Common myeloid progenitor, CD34-positive (primary cell): ENCODE measurements around the gene ANO1.

Experiments used
- CTCF ChIA-PET: fragments of 350-600 bp; sonication (Branson Sonifier 250); formaldehyde crosslinking; loops from one replicate; lab custom pipeline; 2021; ENCODE audit warnings: antibody characterized with exemption; lab: Charles Lee
- POLR2A ChIA-PET: fragments of 350-600 bp; sonication (Branson Sonifier 250); formaldehyde crosslinking; loops from one replicate; lab custom pipeline; 2021; ENCODE audit warnings: antibody characterized with exemption; lab: Charles Lee
- DNase-seq, 3 donors: peaks; one replicate each; pipeline versions ENCODE4 v3.0.0 to v3.0.0-alpha.2; 2013
- H3K27ac ChIP-seq, 2 experiments: 1 replicate in 1 of 2; 2 replicates in 1 of 2; pipeline ENCODE4 v1.7.0; 2013; ENCODE audit warnings: inconsistent platforms in 2 of 2, low read length in 2 of 2, mild to moderate bottlenecking in 2 of 2, low read depth in 1 of 2, moderate library complexity in 1 of 2; ENCODE audit not compliant: severe bottlenecking in 2 of 2, insufficient read depth in 1 of 2, poor library complexity in 1 of 2
- H3K27me3 ChIP-seq, 5 experiments: replicated peaks in 2 of 5; 1 replicate in 3 of 5; 2 replicates in 2 of 5; pipeline versions ENCODE4 v1.6.1 to v1.7.0; 2013; ENCODE audit warnings: low read length in 4 of 5, mild to moderate bottlenecking in 2 of 5, moderate library complexity in 2 of 5, inconsistent platforms in 1 of 5; ENCODE audit not compliant: insufficient read depth in 5 of 5, control insufficient read depth in 4 of 5
- H3K36me3 ChIP-seq, 4 experiments: 1 replicate in 2 of 4; 2 replicates in 2 of 4; pipeline versions ENCODE4 v1.6.1 to v1.7.0; 2013; ENCODE audit warnings: low read length in 3 of 4, control low read depth in 1 of 4, mild to moderate bottlenecking in 1 of 4; ENCODE audit not compliant: control insufficient read depth in 4 of 4, insufficient read depth in 4 of 4
- H3K4me1 ChIP-seq, 4 experiments: 1 replicate in 3 of 4; 2 replicates in 1 of 4; pipeline versions ENCODE4 v1.6.1 to v1.7.1; 2013; ENCODE audit warnings: low read length in 3 of 4, mild to moderate bottlenecking in 3 of 4, control low read depth in 1 of 4, inconsistent platforms in 1 of 4, moderate library complexity in 1 of 4; ENCODE audit not compliant: control insufficient read depth in 4 of 4, insufficient read depth in 4 of 4; ENCODE audit errors: control extremely low read depth in 1 of 4
- H3K4me3 ChIP-seq, 7 experiments: 1 replicate in 4 of 7; 2 replicates in 3 of 7; pipeline versions ENCODE4 v1.5.1 to v1.7.0; 2013; ENCODE audit warnings: mild to moderate bottlenecking in 7 of 7, low read length in 6 of 7, moderate library complexity in 6 of 7, inconsistent platforms in 2 of 7, low read depth in 2 of 7, control low read depth in 1 of 7; ENCODE audit not compliant: insufficient read depth in 4 of 7, control insufficient read depth in 1 of 7; ENCODE audit errors: extremely low read depth in 1 of 7
- H3K9me3 ChIP-seq, 5 experiments: 1 replicate in 4 of 5; 2 replicates in 1 of 5; pipeline versions ENCODE4 v1.6.1 to v1.7.1; 2013; ENCODE audit warnings: low read length in 4 of 5, mild to moderate bottlenecking in 2 of 5, inconsistent platforms in 1 of 5, low read depth in 1 of 5, moderate library complexity in 1 of 5; ENCODE audit not compliant: control insufficient read depth in 4 of 5, insufficient read depth in 2 of 5; ENCODE audit errors: control extremely low read depth in 1 of 5
- WGBS: methylation state at CpG from one replicate; pipeline ENCODE4 v1.1.5; 2013; ENCODE audit not compliant: insufficient coverage; 5-methylcytosine and 5-hydroxymethylcytosine counted together

Gene ANO1

DNA sequence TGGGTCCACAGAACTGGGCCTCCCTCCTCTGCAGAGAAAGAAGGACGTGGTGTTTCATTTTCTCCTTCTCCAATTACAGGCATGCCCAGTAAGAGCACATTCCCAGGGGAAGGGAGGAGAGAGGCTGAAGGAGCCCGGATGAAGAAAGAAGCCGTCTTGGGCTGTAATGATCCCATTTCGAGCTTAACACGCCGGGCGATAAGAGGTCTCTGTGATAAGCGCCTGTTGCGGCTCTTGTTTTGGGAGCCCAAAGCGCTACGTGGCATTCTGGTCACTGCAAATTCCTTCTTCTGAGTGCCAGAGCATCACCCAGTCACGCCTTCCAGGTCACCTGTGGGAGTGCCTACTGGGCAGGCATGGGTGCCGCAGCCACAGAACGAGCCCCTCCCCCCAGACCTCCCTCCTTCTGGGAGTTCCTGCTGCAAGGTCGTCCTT lies 57.5 kb downstream of the ANO1 start:
- Histone ChIP-seq H3K36me3 (no peaks in the 10 kb centered on the region), H3K4me1 (no peaks in the 10 kb centered on the region), H3K27ac (no peak overlapping the region), H3K4me3 (no peak overlapping the region), H3K27me3 (peaks cover 0 to 33% (median 3%) of the 10 kb centered on the region in 5 experiments), H3K9me3 (no peaks in the 10 kb centered on the region)
- POLR2A ChIA-PET: no interaction called here
- WGBS: 78% methylated on average over 15 of the region's 15 CpGs
- DNase-seq: no peak
- CTCF ChIA-PET: no interaction called here

DNA sequence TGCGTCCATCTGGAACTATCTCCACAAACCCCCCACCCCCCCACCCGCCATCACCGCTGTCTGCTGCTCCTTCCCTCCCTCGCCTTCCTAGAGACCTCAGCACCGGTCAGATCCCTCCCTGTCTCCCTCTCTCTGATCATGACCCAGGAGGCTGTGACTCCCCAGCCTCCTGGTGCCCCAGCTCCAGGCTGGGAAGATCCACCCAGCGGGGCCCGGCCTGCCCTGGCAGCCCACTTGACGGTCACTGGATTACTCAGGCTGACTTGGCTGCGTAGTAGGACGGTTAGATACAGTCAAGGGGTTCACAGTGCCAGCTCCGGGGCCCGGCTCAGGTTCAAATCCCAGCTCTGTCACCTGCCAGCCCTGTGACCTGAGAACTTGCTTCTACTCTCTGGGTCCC lies 59.3 kb downstream of the ANO1 start:
- no peaks in the 10 kb centered on the region for H3K9me3 ChIP-seq
- WGBS: 87% methylated on average over 3 of the region's 12 CpGs
- peaks cover 0 to 5% (median under 1%) of the 10 kb centered on the region in 4 experiments for H3K4me1 ChIP-seq
- H3K27ac ChIP-seq: no peak overlapping the region
- DNase-seq: no peak
- POLR2A ChIA-PET: no interaction called here
- peaks cover 0 to 51% (median 17%) of the 10 kb centered on the region in 5 experiments for H3K27me3 ChIP-seq
- no peak overlapping the region for H3K4me3 ChIP-seq
- CTCF ChIA-PET: no interaction called here
- no peaks in the 10 kb centered on the region for H3K36me3 ChIP-seq

DNA sequence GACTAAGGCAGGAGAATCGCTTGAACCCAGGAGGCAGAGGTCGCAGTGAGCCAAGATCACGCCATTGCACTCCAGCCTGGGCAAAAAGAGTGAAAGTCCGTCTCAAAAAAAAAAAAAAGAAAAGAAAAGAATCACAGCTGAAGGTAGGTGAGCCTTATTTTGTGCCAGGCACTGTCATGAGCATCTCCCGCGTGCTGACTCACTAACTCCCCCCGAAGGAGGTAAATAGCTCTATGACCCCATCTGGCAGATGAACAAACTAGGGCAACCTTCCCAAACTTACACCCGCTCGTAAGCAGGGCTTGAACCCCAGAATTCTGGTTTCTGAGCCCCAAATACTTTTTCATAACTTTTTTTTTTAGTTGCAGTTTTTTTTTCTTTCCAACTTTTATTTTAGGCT lies 60.3 kb downstream of the ANO1 start:
- DNase-seq: no peak
- H3K27me3 ChIP-seq: peaks cover 0 to 61% (median 21%) of the 10 kb centered on the region in 5 experiments
- H3K4me1 ChIP-seq: peaks cover 0 to 5% (median under 1%) of the 10 kb centered on the region in 4 experiments
- ChIA-PET CTCF (no interaction called here), POLR2A (no interaction called here)
- H3K4me3 ChIP-seq: no peak overlapping the region
- no peaks in the 10 kb centered on the region for H3K36me3 ChIP-seq
- 90% methylated on average over 8 of the region's 9 CpGs for WGBS
- H3K27ac ChIP-seq: no peak overlapping the region
- no peaks in the 10 kb centered on the region for H3K9me3 ChIP-seq

DNA sequence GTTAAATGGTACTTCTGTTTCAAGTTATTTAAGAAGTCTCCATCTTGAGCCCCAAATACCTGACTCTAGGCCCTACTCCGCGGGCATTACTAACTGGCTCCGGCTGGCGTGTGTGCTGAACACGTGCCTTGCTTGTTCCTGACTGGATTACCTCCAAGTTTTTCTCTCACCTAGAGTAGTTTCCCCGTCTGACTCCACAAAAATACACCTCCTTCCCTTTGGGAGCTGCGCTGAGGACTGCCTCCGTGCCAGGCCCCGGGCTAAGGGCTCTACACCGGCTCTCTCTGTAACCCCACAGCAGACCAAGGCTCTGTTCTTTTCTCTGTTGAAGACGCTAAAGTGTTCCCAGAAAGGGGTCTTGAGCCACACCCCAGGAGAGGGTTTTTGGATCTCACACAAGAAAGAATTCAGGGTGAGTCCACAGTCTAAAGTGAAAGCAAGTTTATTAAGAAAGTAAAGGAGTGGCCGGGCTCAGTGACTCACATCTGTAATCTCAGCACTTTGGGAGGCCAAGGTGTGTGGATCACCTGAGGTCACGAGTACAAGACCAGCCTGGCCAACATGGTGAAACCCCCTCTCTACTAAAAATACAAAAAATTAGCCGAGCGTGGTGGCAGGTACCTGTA lies 61.8 kb downstream of the ANO1 start:
- POLR2A ChIA-PET: no interaction called here
- peaks cover 0 to 5% (median under 1%) of the 10 kb centered on the region in 4 experiments for H3K4me1 ChIP-seq
- peaks cover 0 to 61% (median 21%) of the 10 kb centered on the region in 5 experiments for H3K27me3 ChIP-seq
- H3K4me3 ChIP-seq: no peak overlapping the region
- CTCF ChIA-PET: no interaction called here
- DNase-seq: no peak
- H3K9me3 ChIP-seq: no peaks in the 10 kb centered on the region
- H3K36me3 ChIP-seq: no peaks in the 10 kb centered on the region
- no peak overlapping the region for H3K27ac ChIP-seq
- 97% methylated on average over 10 of the region's 15 CpGs for WGBS

DNA sequence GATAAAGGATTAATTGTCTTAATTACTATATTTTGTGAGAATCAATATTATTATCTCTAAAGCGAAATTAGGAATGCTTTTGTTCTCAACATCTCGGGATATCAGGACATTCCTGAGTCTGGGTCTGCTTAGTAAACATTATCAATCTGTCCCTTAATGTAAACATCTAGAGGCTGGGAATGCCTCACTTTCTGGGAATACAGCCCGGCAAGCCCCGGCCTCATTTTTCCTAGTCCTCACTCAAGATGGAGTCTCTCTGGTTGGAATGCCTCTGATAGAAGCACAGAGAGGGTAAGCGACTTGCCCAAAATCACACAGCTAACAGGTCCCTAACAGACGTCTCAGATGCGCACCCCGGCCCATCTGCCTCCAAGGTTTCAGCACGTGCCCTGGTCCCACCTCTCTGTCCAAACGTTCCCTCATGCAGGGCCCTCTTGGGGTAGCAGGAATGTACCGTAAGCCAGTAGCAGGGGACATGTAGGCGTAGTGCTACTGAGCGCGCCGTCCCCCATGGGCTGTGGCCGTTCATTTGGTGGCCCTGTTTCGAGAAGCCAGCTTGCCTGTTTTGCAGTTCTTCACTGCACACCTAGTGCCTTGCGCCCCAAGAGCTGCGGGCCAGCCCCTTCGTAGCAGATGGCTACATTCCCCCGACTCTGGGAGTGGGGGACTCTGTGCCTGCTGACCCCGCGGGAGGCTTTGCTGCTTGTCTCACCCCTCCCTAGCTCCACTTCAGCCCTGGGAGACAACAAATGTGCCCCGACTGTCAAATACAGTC lies 62.8 kb downstream of the ANO1 start:
- H3K27ac ChIP-seq: no peak overlapping the region
- no peak for DNase-seq
- 47% methylated on average over 20 of the region's 24 CpGs for WGBS
- H3K27me3 ChIP-seq: peaks cover 0 to 63% (median 21%) of the 10 kb centered on the region in 5 experiments
- ChIA-PET CTCF (no interaction called here), POLR2A (no interaction called here)
- H3K4me3 ChIP-seq: no peak overlapping the region
- no peaks in the 10 kb centered on the region for H3K9me3 ChIP-seq
- no peaks in the 10 kb centered on the region for H3K36me3 ChIP-seq
- peaks cover 0 to 5% (median under 1%) of the 10 kb centered on the region in 4 experiments for H3K4me1 ChIP-seq

DNA sequence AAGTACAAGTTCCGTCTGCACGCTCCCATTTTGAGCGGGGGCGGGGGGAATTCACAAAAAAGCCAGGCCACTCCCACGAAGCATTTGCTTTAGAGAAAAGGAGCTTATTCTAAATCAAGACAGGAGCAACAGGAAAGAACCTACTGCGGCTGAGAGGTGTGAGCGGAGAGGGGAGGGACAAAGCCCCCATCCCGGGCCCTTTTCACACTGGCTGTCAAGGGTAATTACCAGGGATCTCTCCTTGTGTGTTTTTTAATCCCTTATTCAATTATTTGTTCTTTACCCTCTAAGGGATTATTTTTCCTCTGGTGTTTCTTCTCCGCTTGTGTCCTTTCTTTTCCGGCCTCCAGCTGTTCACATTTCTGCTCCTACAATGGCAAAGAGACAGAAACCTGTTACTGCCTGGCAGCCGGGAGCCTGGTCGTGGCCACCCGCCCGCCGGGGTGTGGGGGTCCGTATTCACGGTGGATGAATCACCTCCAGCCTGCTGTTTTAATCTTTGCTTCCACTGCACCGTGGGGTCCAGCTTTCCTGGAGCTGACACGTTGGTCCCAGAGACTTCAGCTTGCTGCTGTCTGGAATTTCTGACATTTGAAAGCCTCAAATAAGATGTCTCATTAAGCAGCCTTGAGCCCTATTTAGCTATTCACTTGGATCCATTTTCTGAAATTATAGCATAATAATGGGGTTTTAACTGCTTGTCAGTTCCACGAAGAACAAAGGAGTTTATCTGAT lies 63.5 kb downstream of the ANO1 start:
- ChIA-PET CTCF (interaction anchor here (0.9 kb wide), 1 partner anchor 19 kb away, joined by 3 read pairs; no protein-coding TSS in a partner anchor), POLR2A (no interaction called here)
- peaks cover 0 to 69% (median 26%) of the 10 kb centered on the region in 5 experiments for H3K27me3 ChIP-seq
- peaks cover 0 to 5% (median under 1%) of the 10 kb centered on the region in 4 experiments for H3K4me1 ChIP-seq
- H3K36me3 ChIP-seq: no peaks in the 10 kb centered on the region
- H3K9me3 ChIP-seq: no peaks in the 10 kb centered on the region
- WGBS: 11% methylated on average over 19 of the region's 20 CpGs
- no peak overlapping the region for H3K4me3 ChIP-seq
- DNase-seq: peak in 1 of 3 donors; percentile 7
- no peak overlapping the region for H3K27ac ChIP-seq
